D721Med (cell line): ENCODE data around the gene WDR93.

Experiments used
- DNase-seq: peaks from one replicate; pipeline ENCODE4 v3.0.0; 2011; ENCODE audit warnings: low spot score; ENCODE audit not compliant: insufficient read length
- FAIRE-seq: peaks from 2 replicates; lab custom pipeline; 2011; peaks lifted over from hg19 to GRCh38; lab: Jason Lieb, UNC
- CTCF ChIP-seq: IDR thresholded peaks from 2 replicates; pipeline ENCODE4 v1.5.1; 2012; ENCODE audit warnings: mild to moderate bottlenecking, control low read depth; ENCODE audit not compliant: insufficient read depth; ENCODE audit errors: missing control alignments

WDR93 gene

GRCh38 chr15:89749526-89749925, 58.9 kb downstream of the WDR93 start:
- DNase-seq (no peak), FAIRE-seq (no peak)
- no peak for TF ChIP-seq CTCF

- TF ChIP-seq CTCF: no peak
- no peak for DNase-seq
- FAIRE-seq: no peak
Measured at GRCh38 chr15:89749951-89750559, 59.4 kb downstream of the WDR93 start.

- DNase-seq (peak; percentile 97), FAIRE-seq (no peak)
- TF ChIP-seq CTCF: peak; percentile 46
Measured at GRCh38 chr15:89750560-89751542, 60.2 kb downstream of the WDR93 start, which contains the start of gene MESP1. Gene MESP1 (minus strand): TSS chr15:89751249. CDS start chr15:89751231, 18 bp downstream.

GRCh38 chr15:89751748-89752147, 61.1 kb downstream of the WDR93 start:
- FAIRE-seq (no peak), DNase-seq (no peak)
- no peak for TF ChIP-seq CTCF

GRCh38 chr15:89753855-89754254, 63.2 kb downstream of the WDR93 start:
- TF ChIP-seq CTCF: no peak
- DNase-seq (no peak), FAIRE-seq (no peak)

GRCh38 chr15:89754361-89755154, 63.9 kb downstream of the WDR93 start:
- TF ChIP-seq CTCF: no peak
- DNase-seq: no peak
- no peak for FAIRE-seq
